ENCODE results near the gene RARRES2. TPM values are rescaled to one million over a fixed set of nuclear protein-coding genes. Genes with fewer than 3 reads are reported as not detected.

The RARRES2 gene
- total and polyA plus RNA-seq, 2 of the 13 experiments (the other 11 are each of a cell fraction or from before 2014, with no cell fraction given), result 134 to 172 TPM

DNA sequence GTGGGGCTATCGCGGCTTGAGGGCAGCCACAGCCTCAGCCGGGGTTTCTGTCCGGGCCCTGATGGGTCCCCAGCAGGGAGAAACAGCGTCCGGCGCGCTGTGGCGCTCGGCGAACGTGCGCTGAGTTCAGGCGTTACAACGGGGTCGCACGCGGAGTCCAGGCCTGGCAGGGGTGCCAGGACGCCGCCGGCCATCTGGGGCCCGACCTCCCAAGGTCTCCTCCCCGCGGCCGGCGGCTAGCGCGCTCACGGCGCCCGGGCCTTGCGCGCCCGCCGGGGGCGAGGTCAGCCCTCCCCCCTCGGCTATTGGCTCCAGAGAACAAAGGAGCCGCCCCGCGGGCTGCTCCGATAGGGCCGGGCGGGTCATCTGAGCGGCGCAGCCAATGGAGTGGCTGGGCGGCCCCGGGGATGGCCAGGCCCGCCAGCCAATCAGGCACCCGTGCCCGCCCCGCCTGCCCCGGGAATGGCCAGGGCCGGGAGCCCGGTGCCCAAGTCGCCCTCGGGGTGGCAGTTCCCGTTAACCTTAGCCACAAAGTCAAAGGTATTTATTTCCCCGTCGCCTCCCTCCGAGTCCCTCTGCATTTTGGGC, 37.5 kb upstream of the RARRES2 start, which contains the start of gene ZNF775 (continued):
- TF ChIP-seq, protein P1, sequence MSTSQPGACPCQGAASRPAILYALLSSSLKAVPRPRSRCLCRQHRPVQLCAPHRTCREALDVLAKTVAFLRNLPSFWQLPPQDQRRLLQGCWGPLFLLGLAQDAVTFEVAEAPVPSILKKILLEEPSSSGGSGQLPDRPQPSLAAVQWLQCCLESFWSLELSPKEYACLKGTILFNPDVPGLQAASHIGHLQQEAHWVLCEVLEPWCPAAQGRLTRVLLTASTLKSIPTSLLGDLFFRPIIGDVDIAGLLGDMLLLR (CRISPR knock-in tag; IDR thresholded peaks at IDR 0.05), result no peak
- TF ChIP-seq FOXJ3 (CRISPR knock-in tag; IDR thresholded peaks at IDR 0.05; ENCODE audit: borderline replicate concordance) (no peak), THAP11 (CRISPR knock-in tag; IDR thresholded peaks at IDR 0.05) (peak; percentile 68), ZNF75D (CRISPR knock-in tag; IDR thresholded peaks at IDR 0.05; ENCODE audit: borderline replicate concordance) (no peak), ARHGAP35 (CRISPR knock-in tag; IDR thresholded peaks at IDR 0.05; ENCODE audit: borderline replicate concordance) (no peak), TGIF2 (CRISPR knock-in tag; IDR thresholded peaks at IDR 0.05) (no peak), GFI1 (CRISPR knock-in tag; IDR thresholded peaks at IDR 0.05; ENCODE audit: borderline replicate concordance) (peak; percentile 48; the same call in 1 of the 2 replicates), MAZ (IDR thresholded peaks at IDR 0.05; ENCODE audit: borderline replicate concordance, low read depth, low read length) (0 out of 2 replicates have a peak, but pooled peaks have one; percentile 18), MAZ (CRISPR knock-in tag; IDR thresholded peaks at IDR 0.05; ENCODE audit: low read depth) (peak; percentile 20), ZNF33B (CRISPR knock-in tag; IDR thresholded peaks at IDR 0.05) (no peak), KLF12 (CRISPR knock-in tag; IDR thresholded peaks at IDR 0.05; ENCODE audit: borderline replicate concordance) (no peak), ZNF484 (CRISPR knock-in tag; IDR thresholded peaks at IDR 0.05; ENCODE audit: borderline replicate concordance, low read depth) (no peak), RELA (CRISPR knock-in tag; IDR thresholded peaks at IDR 0.05) (no peak), ZNF878 (CRISPR knock-in tag; IDR thresholded peaks at IDR 0.05) (no peak), MEIS1 (CRISPR knock-in tag; IDR thresholded peaks at IDR 0.05; ENCODE audit: borderline replicate concordance) (0 out of 2 replicates have a peak, but pooled peaks have one; percentile 34), ONECUT2 (CRISPR knock-in tag; IDR thresholded peaks at IDR 0.05) (no peak), ZFP62 (CRISPR knock-in tag; IDR thresholded peaks at IDR 0.05) (no peak), ISL2 (CRISPR knock-in tag; IDR thresholded peaks at IDR 0.05) (no peak; the same call in 1 of the 2 replicates)
- TF ChIP-seq, protein P2, sequence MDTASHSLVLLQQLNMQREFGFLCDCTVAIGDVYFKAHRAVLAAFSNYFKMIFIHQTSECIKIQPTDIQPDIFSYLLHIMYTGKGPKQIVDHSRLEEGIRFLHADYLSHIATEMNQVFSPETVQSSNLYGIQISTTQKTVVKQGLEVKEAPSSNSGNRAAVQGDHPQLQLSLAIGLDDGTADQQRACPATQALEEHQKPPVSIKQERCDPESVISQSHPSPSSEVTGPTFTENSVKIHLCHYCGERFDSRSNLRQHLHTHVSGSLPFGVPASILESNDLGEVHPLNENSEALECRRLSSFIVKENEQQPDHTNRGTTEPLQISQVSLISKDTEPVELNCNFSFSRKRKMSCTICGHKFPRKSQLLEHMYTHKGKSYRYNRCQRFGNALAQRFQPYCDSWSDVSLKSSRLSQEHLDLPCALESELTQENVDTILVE (CRISPR knock-in tag; IDR thresholded peaks at IDR 0.05), result peak; percentile 50; the same call in 1 of the 2 replicates
- TF ChIP-seq, protein P3, sequence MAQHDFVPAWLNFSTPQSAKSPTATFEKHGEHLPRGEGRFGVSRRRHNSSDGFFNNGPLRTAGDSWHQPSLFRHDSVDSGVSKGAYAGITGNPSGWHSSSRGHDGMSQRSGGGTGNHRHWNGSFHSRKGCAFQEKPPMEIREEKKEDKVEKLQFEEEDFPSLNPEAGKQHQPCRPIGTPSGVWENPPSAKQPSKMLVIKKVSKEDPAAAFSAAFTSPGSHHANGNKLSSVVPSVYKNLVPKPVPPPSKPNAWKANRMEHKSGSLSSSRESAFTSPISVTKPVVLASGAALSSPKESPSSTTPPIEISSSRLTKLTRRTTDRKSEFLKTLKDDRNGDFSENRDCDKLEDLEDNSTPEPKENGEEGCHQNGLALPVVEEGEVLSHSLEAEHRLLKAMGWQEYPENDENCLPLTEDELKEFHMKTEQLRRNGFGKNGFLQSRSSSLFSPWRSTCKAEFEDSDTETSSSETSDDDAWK (CRISPR knock-in tag; IDR thresholded peaks at IDR 0.05), result no peak
- TF ChIP-seq, protein P4, sequence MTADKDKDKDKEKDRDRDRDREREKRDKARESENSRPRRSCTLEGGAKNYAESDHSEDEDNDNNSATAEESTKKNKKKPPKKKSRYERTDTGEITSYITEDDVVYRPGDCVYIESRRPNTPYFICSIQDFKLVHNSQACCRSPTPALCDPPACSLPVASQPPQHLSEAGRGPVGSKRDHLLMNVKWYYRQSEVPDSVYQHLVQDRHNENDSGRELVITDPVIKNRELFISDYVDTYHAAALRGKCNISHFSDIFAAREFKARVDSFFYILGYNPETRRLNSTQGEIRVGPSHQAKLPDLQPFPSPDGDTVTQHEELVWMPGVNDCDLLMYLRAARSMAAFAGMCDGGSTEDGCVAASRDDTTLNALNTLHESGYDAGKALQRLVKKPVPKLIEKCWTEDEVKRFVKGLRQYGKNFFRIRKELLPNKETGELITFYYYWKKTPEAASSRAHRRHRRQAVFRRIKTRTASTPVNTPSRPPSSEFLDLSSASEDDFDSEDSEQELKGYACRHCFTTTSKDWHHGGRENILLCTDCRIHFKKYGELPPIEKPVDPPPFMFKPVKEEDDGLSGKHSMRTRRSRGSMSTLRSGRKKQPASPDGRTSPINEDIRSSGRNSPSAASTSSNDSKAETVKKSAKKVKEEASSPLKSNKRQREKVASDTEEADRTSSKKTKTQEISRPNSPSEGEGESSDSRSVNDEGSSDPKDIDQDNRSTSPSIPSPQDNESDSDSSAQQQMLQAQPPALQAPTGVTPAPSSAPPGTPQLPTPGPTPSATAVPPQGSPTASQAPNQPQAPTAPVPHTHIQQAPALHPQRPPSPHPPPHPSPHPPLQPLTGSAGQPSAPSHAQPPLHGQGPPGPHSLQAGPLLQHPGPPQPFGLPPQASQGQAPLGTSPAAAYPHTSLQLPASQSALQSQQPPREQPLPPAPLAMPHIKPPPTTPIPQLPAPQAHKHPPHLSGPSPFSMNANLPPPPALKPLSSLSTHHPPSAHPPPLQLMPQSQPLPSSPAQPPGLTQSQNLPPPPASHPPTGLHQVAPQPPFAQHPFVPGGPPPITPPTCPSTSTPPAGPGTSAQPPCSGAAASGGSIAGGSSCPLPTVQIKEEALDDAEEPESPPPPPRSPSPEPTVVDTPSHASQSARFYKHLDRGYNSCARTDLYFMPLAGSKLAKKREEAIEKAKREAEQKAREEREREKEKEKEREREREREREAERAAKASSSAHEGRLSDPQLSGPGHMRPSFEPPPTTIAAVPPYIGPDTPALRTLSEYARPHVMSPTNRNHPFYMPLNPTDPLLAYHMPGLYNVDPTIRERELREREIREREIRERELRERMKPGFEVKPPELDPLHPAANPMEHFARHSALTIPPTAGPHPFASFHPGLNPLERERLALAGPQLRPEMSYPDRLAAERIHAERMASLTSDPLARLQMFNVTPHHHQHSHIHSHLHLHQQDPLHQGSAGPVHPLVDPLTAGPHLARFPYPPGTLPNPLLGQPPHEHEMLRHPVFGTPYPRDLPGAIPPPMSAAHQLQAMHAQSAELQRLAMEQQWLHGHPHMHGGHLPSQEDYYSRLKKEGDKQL (CRISPR knock-in tag; IDR thresholded peaks at IDR 0.05; ENCODE audit: low read depth), result no peak

Data from HepG2 (cell line).